ENCODE measurements around the gene PGAP1.

The PGAP1 gene

DNA sequence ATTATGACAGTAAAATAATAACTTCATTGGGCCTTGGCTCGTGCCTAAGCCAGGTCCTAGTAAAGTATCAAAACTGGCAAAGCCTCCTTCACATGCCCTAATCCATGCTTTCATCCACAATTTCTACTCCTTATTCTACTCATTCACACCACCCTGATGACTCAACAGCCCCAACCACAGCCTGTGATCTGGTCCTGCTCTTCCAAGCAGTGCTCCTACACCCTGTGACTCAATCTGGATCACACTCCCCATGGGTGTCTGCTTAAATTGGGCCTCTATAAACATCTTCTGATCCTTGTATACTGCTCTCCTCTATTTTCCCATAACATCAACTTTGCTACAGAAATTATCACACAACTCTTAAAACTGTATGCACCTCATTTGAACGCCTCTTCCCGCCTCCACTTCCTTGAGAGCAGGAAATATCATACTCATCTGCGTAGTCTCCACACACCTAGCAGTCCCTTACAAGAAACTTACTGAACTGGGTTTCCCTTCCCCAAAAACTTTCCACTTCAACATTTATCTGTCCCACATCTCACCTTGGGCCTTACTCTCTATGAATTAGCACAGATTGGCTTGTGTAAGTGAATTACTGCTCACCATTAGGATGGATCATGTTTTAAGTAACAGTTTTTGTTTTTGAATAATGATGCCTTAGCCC is 142.9 kb downstream of the PGAP1 start:
- FAIRE-seq, result no peak
